HepG2 (cell line): ENCODE results near the gene RCAN2. TPM values are rescaled to one million over a fixed set of nuclear protein-coding genes. Genes with fewer than 3 reads are reported as not detected.

Experiments
- ELF3 ChIP-seq: IDR thresholded peaks from 2 replicates; pipeline ENCODE4 v1.6.1; 2016; ENCODE audit warnings: missing genetic modification reagents, missing compliant biosample characterization
- FUBP1 ChIP-seq: sonication (generic); formaldehyde crosslinking; IDR thresholded peaks from 2 replicates; pipeline ENCODE4 v1.5.1; 2020; ENCODE audit warnings: missing genetic modification reagents, mild to moderate bottlenecking, borderline replicate concordance
- GLMP ChIP-seq: sonication (generic); formaldehyde crosslinking; IDR thresholded peaks from 2 replicates; pipeline ENCODE4 v1.9.0; 2021; ENCODE audit warnings: missing genetic modification reagents, mild to moderate bottlenecking, borderline replicate concordance
- MYC ChIP-seq: sonication (generic); formaldehyde crosslinking; IDR thresholded peaks from 2 replicates; pipeline ENCODE4 v1.9.0; 2021; ENCODE audit warnings: missing genetic modification reagents, borderline replicate concordance
- NR2F1 ChIP-seq, 2 experiments: fragments of 450-650 bp in 1 of 2; formaldehyde crosslinking in 1 of 2; IDR thresholded peaks; 2 replicates each; pipeline versions ENCODE4 v1.5.0 to v1.6.1; 2016 to 2020; ENCODE audit warnings: mild to moderate bottlenecking in 1 of 2, missing compliant biosample characterization in 1 of 2, missing genetic modification reagents in 1 of 2, moderate library complexity in 1 of 2
- ZNF224 ChIP-seq: sonication (generic); formaldehyde crosslinking; IDR thresholded peaks from 2 replicates; pipeline ENCODE4 v1.5.0; 2020; ENCODE audit warnings: mild to moderate bottlenecking, missing genetic modification reagents
- polyA plus RNA-seq, 8 experiments: library from polyadenylated mRNA; depleted of rRNA in 3 of 8; stranded (reverse) in 7 of 8; unstranded in 1 of 8; fragments of >200 nt; fragmentation: Illumina TruSeq in 4 of 8; extraction: Trizol in 4 of 8; gene quantifications; 2 replicates each; pipeline versions ENCODE4 v1.2.1 to v1.2.3, GENCODE V29; 2011 to 2016; ENCODE audit warnings: low read depth in 4 of 8, missing spikeins in 1 of 8, mixed read lengths in 1 of 8; ENCODE audit not compliant: insufficient read depth in 1 of 8
- total RNA-seq, 5 experiments: library from RNA; depleted of rRNA; stranded (reverse); fragments of >200 nt; fragmentation: Illumina TruSeq; extraction: Trizol; gene quantifications; 2 replicates each; pipeline ENCODE4 v1.2.3, GENCODE V29; 2016; ENCODE audit warnings: low read depth in 1 of 5
- TF ChIP-seq, protein P1 (sequence below): sonication (generic); formaldehyde crosslinking; IDR thresholded peaks from 2 replicates; pipeline ENCODE4 v1.5.0; 2020; ENCODE audit warnings: mild to moderate bottlenecking, missing genetic modification reagents
- TF ChIP-seq, protein P2 (sequence below): sonication (generic); formaldehyde crosslinking; IDR thresholded peaks from 2 replicates; pipeline ENCODE4 v1.8.1; 2022; ENCODE audit warnings: low read depth, mild to moderate bottlenecking, missing genetic modification reagents
- TF ChIP-seq, protein P3 (sequence below): IDR thresholded peaks from 2 replicates; pipeline ENCODE4 v1.6.1; 2016
- TF ChIP-seq, protein P4 (sequence below): sonication (generic); formaldehyde crosslinking; IDR thresholded peaks from 2 replicates; pipeline ENCODE4 v1.4.0; 2020; ENCODE audit warnings: missing genetic modification reagents, borderline replicate concordance

RCAN2 gene
- total and polyA plus RNA-seq, 2 of the 13 experiments (the other 11 are each of a cell fraction or from before 2014, with no cell fraction given): not detected

DNA sequence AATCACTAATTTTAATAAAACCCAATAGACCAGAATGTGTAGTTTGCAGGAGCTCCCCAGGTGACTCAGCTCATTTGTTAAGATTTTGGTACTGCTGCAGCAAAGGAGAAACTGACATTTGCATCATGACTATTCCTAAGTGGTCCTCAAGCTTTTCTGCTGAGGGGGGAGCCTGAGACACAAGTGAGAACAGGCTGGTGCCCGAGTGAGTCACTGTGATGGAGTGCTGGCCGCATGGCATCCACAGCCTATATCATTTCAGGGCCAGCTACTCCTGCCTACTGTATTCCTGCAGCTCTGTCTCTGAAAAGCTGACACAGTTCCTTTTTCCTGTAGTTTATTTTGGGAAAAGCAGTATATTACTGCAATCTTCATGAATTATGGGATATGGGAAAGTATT is 206.8 kb downstream of the RCAN2 start (continued):
- TF ChIP-seq, protein P1, sequence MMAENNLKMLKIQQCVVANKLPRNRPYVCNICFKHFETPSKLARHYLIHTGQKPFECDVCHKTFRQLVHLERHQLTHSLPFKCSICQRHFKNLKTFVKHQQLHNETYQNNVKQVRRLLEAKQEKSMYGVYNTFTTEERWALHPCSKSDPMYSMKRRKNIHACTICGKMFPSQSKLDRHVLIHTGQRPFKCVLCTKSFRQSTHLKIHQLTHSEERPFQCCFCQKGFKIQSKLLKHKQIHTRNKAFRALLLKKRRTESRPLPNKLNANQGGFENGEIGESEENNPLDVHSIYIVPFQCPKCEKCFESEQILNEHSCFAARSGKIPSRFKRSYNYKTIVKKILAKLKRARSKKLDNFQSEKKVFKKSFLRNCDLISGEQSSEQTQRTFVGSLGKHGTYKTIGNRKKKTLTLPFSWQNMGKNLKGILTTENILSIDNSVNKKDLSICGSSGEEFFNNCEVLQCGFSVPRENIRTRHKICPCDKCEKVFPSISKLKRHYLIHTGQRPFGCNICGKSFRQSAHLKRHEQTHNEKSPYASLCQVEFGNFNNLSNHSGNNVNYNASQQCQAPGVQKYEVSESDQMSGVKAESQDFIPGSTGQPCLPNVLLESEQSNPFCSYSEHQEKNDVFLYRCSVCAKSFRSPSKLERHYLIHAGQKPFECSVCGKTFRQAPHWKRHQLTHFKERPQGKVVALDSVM (CRISPR knock-in tag): no peak
- no peak for TF ChIP-seq NR2F1 (CRISPR knock-in tag; IDR thresholded peaks at IDR 0.05)
- TF ChIP-seq, protein P2, sequence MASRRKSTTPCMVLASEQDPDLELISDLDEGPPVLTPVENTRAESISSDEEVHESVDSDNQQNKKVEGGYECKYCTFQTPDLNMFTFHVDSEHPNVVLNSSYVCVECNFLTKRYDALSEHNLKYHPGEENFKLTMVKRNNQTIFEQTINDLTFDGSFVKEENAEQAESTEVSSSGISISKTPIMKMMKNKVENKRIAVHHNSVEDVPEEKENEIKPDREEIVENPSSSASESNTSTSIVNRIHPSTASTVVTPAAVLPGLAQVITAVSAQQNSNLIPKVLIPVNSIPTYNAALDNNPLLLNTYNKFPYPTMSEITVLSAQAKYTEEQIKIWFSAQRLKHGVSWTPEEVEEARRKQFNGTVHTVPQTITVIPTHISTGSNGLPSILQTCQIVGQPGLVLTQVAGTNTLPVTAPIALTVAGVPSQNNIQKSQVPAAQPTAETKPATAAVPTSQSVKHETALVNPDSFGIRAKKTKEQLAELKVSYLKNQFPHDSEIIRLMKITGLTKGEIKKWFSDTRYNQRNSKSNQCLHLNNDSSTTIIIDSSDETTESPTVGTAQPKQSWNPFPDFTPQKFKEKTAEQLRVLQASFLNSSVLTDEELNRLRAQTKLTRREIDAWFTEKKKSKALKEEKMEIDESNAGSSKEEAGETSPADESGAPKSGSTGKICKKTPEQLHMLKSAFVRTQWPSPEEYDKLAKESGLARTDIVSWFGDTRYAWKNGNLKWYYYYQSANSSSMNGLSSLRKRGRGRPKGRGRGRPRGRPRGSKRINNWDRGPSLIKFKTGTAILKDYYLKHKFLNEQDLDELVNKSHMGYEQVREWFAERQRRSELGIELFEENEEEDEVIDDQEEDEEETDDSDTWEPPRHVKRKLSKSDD: no peak
- TF ChIP-seq ZNF224 (CRISPR knock-in tag): no peak
- TF ChIP-seq MYC (CRISPR knock-in tag): no peak
- TF ChIP-seq GLMP (CRISPR knock-in tag): no peak
- TF ChIP-seq ELF3 (CRISPR knock-in tag): no peak
- no peak for TF ChIP-seq FUBP1 (CRISPR knock-in tag)
- TF ChIP-seq, protein P3, sequence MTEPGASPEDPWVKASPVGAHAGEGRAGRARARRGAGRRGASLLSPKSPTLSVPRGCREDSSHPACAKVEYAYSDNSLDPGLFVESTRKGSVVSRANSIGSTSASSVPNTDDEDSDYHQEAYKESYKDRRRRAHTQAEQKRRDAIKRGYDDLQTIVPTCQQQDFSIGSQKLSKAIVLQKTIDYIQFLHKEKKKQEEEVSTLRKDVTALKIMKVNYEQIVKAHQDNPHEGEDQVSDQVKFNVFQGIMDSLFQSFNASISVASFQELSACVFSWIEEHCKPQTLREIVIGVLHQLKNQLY: no peak
- TF ChIP-seq, protein P4, sequence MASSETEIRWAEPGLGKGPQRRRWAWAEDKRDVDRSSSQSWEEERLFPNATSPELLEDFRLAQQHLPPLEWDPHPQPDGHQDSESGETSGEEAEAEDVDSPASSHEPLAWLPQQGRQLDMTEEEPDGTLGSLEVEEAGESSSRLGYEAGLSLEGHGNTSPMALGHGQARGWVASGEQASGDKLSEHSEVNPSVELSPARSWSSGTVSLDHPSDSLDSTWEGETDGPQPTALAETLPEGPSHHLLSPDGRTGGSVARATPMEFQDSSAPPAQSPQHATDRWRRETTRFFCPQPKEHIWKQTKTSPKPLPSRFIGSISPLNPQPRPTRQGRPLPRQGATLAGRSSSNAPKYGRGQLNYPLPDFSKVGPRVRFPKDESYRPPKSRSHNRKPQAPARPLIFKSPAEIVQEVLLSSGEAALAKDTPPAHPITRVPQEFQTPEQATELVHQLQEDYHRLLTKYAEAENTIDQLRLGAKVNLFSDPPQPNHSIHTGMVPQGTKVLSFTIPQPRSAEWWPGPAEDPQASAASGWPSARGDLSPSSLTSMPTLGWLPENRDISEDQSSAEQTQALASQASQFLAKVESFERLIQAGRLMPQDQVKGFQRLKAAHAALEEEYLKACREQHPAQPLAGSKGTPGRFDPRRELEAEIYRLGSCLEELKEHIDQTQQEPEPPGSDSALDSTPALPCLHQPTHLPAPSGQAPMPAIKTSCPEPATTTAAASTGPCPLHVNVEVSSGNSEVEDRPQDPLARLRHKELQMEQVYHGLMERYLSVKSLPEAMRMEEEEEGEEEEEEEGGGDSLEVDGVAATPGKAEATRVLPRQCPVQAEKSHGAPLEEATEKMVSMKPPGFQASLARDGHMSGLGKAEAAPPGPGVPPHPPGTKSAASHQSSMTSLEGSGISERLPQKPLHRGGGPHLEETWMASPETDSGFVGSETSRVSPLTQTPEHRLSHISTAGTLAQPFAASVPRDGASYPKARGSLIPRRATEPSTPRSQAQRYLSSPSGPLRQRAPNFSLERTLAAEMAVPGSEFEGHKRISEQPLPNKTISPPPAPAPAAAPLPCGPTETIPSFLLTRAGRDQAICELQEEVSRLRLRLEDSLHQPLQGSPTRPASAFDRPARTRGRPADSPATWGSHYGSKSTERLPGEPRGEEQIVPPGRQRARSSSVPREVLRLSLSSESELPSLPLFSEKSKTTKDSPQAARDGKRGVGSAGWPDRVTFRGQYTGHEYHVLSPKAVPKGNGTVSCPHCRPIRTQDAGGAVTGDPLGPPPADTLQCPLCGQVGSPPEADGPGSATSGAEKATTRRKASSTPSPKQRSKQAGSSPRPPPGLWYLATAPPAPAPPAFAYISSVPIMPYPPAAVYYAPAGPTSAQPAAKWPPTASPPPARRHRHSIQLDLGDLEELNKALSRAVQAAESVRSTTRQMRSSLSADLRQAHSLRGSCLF (CRISPR knock-in tag): no peak
